Measurements from ENCODE around the gene DLG2. TPM values are rescaled to one million over a fixed set of nuclear protein-coding genes. Genes with fewer than 3 reads are reported as not detected.

Gene DLG2
- total and polyA plus RNA-seq, 4 donors: 0.30 to 5.5 (median 0.68) TPM

- Histone ChIP-seq H3K4me3 (ENCODE audit: low read depth in 1 of 3, low read length in 3 of 3) (no peak overlapping the region), H3K9me3 (ENCODE audit: control insufficient read depth in 4 of 4, low read length in 3 of 4) (peaks cover 0 to 2% (median 0%) of the 10 kb centered on the region in 4 donors), H3K4me1 (ENCODE audit: control insufficient read depth in 4 of 4, insufficient read depth in 4 of 4, low read length in 3 of 4) (no peaks in the 10 kb centered on the region), H3K27me3 (ENCODE audit: control insufficient read depth in 4 of 4, insufficient read depth in 4 of 4, low read length in 3 of 4) (no peaks in the 10 kb centered on the region), H3K9ac (ENCODE audit: low read depth in 1 of 2, low read length in 2 of 2) (no peak overlapping the region), H3K27ac (ENCODE audit: low read depth in 1 of 2, low read length in 2 of 2) (no peak overlapping the region), H3K36me3 (ENCODE audit: control insufficient read depth in 4 of 4, insufficient read depth in 3 of 4, low read depth in 1 of 4, low read length in 3 of 4) (no peaks in the 10 kb centered on the region)
- TF ChIP-seq GABPA (IDR thresholded peaks at IDR 0.05 in 1 of 2, conservative IDR thresholded peaks at IDR 0.05 in 1 of 2): no peak
- no peak for TF ChIP-seq RAD21 (IDR thresholded peaks at IDR 0.05)
- no peak for DNase-seq (ENCODE audit: low spot score)
Measured at GRCh38 chr11:84438565-84438964, 1188.6 kb downstream of the DLG2 start.

- H3K4me1 ChIP-seq (ENCODE audit: control insufficient read depth in 4 of 4, insufficient read depth in 4 of 4, low read length in 3 of 4): no peaks in the 10 kb centered on the region
- H3K9me3 ChIP-seq (ENCODE audit: control insufficient read depth in 4 of 4, low read length in 3 of 4): peaks cover 0 to 2% (median 0%) of the 10 kb centered on the region in 4 donors
- no peak overlapping the region for H3K9ac ChIP-seq (ENCODE audit: low read depth in 1 of 2, low read length in 2 of 2)
- DNase-seq (ENCODE audit: low spot score): no peak
- TF ChIP-seq HNF4A (conservative IDR thresholded peaks at IDR 0.05): no peak
- no peak overlapping the region for H3K4me3 ChIP-seq (ENCODE audit: low read depth in 1 of 3, low read length in 3 of 3)
- H3K36me3 ChIP-seq (ENCODE audit: control insufficient read depth in 4 of 4, insufficient read depth in 3 of 4, low read depth in 1 of 4, low read length in 3 of 4): no peaks in the 10 kb centered on the region
- WGBS: 7% methylated on average over 21 of the region's 21 CpGs
- no peaks in the 10 kb centered on the region for H3K27me3 ChIP-seq (ENCODE audit: control insufficient read depth in 4 of 4, insufficient read depth in 4 of 4, low read length in 3 of 4)
- no peak overlapping the region for H3K27ac ChIP-seq (ENCODE audit: low read depth in 1 of 2, low read length in 2 of 2)
Measured at GRCh38 chr11:84437071-84437980, 1189.8 kb downstream of the DLG2 start.

DNA sequence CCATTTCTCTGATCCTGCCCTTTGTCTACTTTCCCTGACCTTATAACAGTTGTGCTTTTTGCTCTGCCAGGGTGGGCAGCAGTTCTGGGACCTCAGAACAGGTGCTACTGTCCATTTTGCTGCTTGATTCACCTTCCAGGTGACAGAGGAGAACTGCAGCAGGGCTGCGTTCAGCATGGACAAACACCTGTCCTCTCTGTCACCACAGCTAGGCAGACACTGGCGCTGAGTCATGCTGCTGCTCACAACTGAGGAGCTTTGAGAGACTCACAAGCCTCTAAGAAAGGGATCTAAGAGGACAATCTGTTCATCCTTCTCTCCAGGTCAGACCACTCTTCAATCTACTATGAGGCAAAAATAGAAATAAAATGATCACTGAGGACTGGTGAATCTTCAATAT, 1196.5 kb downstream of the DLG2 start:
- Histone ChIP-seq H3K27me3 (ENCODE audit: control insufficient read depth in 4 of 4, insufficient read depth in 4 of 4, low read length in 3 of 4) (no peaks in the 10 kb centered on the region), H3K4me1 (ENCODE audit: control insufficient read depth in 4 of 4, insufficient read depth in 4 of 4, low read length in 3 of 4) (no peaks in the 10 kb centered on the region), H3K4me3 (ENCODE audit: low read depth in 1 of 3, low read length in 3 of 3) (no peak overlapping the region), H3K9ac (ENCODE audit: low read depth in 1 of 2, low read length in 2 of 2) (no peak overlapping the region), H3K27ac (ENCODE audit: low read depth in 1 of 2, low read length in 2 of 2) (no peak overlapping the region), H3K9me3 (ENCODE audit: control insufficient read depth in 4 of 4, low read length in 3 of 4) (no peaks in the 10 kb centered on the region), H3K36me3 (ENCODE audit: control insufficient read depth in 4 of 4, insufficient read depth in 3 of 4, low read depth in 1 of 4, low read length in 3 of 4) (no peaks in the 10 kb centered on the region)
- WGBS: 60% methylated on average over 2 of the region's 2 CpGs
- DNase-seq (ENCODE audit: low spot score): no peak
- TF ChIP-seq NR2F2 (IDR thresholded peaks at IDR 0.05): no peak
- TF ChIP-seq, protein P1, sequence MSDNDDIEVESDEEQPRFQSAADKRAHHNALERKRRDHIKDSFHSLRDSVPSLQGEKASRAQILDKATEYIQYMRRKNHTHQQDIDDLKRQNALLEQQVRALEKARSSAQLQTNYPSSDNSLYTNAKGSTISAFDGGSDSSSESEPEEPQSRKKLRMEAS (IDR thresholded peaks at IDR 0.05): no peak
- TF ChIP-seq TAF1 (conservative IDR thresholded peaks at IDR 0.05): no peak
- no peak for TF ChIP-seq JUND (IDR thresholded peaks at IDR 0.05)
- TF ChIP-seq HNF4G (IDR thresholded peaks at IDR 0.05): no peak
- TF ChIP-seq ZBTB33 (IDR thresholded peaks at IDR 0.05): no peak
- TF ChIP-seq RXRA (IDR thresholded peaks at IDR 0.05): no peak

- TF ChIP-seq ATF3 (IDR thresholded peaks at IDR 0.05) (no peak), RAD21 (IDR thresholded peaks at IDR 0.05) (no peak), JUND (IDR thresholded peaks at IDR 0.05) (no peak), HNF4G (IDR thresholded peaks at IDR 0.05) (no peak), HNF4A (conservative IDR thresholded peaks at IDR 0.05) (no peak)
- TF ChIP-seq, protein P2, sequence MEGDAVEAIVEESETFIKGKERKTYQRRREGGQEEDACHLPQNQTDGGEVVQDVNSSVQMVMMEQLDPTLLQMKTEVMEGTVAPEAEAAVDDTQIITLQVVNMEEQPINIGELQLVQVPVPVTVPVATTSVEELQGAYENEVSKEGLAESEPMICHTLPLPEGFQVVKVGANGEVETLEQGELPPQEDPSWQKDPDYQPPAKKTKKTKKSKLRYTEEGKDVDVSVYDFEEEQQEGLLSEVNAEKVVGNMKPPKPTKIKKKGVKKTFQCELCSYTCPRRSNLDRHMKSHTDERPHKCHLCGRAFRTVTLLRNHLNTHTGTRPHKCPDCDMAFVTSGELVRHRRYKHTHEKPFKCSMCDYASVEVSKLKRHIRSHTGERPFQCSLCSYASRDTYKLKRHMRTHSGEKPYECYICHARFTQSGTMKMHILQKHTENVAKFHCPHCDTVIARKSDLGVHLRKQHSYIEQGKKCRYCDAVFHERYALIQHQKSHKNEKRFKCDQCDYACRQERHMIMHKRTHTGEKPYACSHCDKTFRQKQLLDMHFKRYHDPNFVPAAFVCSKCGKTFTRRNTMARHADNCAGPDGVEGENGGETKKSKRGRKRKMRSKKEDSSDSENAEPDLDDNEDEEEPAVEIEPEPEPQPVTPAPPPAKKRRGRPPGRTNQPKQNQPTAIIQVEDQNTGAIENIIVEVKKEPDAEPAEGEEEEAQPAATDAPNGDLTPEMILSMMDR (IDR thresholded peaks at IDR 0.05; ENCODE audit: low read depth, low read length, missing input control): no peak
- no peak overlapping the region for H3K4me3 ChIP-seq (ENCODE audit: low read depth in 1 of 3, low read length in 3 of 3)
- DNase-seq (ENCODE audit: low spot score): no peak
- no peaks in the 10 kb centered on the region for H3K4me1 ChIP-seq (ENCODE audit: control insufficient read depth in 4 of 4, insufficient read depth in 4 of 4, low read length in 3 of 4)
- H3K9ac ChIP-seq (ENCODE audit: low read depth in 1 of 2, low read length in 2 of 2): no peak overlapping the region
- no peak overlapping the region for H3K27ac ChIP-seq (ENCODE audit: low read depth in 1 of 2, low read length in 2 of 2)
- H3K27me3 ChIP-seq (ENCODE audit: control insufficient read depth in 4 of 4, insufficient read depth in 4 of 4, low read length in 3 of 4): no peaks in the 10 kb centered on the region
- H3K9me3 ChIP-seq (ENCODE audit: control insufficient read depth in 4 of 4, low read length in 3 of 4): no peaks in the 10 kb centered on the region
- no peaks in the 10 kb centered on the region for H3K36me3 ChIP-seq (ENCODE audit: control insufficient read depth in 4 of 4, insufficient read depth in 3 of 4, low read depth in 1 of 4, low read length in 3 of 4)
Measured at GRCh38 chr11:84425673-84426072, 1201.5 kb downstream of the DLG2 start.
